GM13977 (cell line): ENCODE results near the gene PUDP.
"Not testable (repeated sequence)": the region's sequence is repeated elsewhere in the genome, so short reads cannot be mapped to it uniquely, and the experiment has no call there.

ENCODE experiments used
- DNase-seq: peaks from one replicate; pipeline ENCODE4 v3.0.0; 2012; ENCODE audit warnings: low spot score
- in situ Hi-C: fragments of 300-500 bp; cut with MboI; formaldehyde crosslinking; loops from one replicate; pipeline ENCODE4 v1.12.0; 2022; ENCODE audit warnings: low sequenced_read_pairs, low pct_unique_long_range_greater_than_20kb, mixed read lengths, inconsistent platforms; ENCODE audit not compliant: unreplicated experiment
- TF ChIP-seq, protein P1 (sequence below): IDR thresholded peaks from 2 replicates; pipeline ENCODE4 v1.5.1; 2012; ENCODE audit warnings: mild to moderate bottlenecking, control low read depth; ENCODE audit not compliant: insufficient read depth; ENCODE audit errors: extremely low read depth, missing control alignments

PUDP gene

GRCh38 chrX:7045238-7045955 is 102.6 kb downstream of the PUDP start:
- TF ChIP-seq, protein P1, sequence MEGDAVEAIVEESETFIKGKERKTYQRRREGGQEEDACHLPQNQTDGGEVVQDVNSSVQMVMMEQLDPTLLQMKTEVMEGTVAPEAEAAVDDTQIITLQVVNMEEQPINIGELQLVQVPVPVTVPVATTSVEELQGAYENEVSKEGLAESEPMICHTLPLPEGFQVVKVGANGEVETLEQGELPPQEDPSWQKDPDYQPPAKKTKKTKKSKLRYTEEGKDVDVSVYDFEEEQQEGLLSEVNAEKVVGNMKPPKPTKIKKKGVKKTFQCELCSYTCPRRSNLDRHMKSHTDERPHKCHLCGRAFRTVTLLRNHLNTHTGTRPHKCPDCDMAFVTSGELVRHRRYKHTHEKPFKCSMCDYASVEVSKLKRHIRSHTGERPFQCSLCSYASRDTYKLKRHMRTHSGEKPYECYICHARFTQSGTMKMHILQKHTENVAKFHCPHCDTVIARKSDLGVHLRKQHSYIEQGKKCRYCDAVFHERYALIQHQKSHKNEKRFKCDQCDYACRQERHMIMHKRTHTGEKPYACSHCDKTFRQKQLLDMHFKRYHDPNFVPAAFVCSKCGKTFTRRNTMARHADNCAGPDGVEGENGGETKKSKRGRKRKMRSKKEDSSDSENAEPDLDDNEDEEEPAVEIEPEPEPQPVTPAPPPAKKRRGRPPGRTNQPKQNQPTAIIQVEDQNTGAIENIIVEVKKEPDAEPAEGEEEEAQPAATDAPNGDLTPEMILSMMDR: no peak
- in situ Hi-C loops: no loop called here
- DNase-seq: no peak

GRCh38 chrX:7043796-7044433 is 104.0 kb downstream of the PUDP start:
- DNase-seq: not testable (repeated sequence)

GRCh38 chrX:7028246-7028645 is 119.7 kb downstream of the PUDP start:
- in situ Hi-C loops: no loop called here
- TF ChIP-seq, protein P1: no peak
- no peak for DNase-seq

More at GRCh38 chrX:7043796-7044433, 104.0 kb downstream of the PUDP start:
- in situ Hi-C loops: not testable (repeated sequence)

GRCh38 chrX:7027071-7027470 is 120.9 kb downstream of the PUDP start:
- in situ Hi-C loops: no loop called here
- TF ChIP-seq, protein P1: no peak
- DNase-seq: no peak

DNA sequence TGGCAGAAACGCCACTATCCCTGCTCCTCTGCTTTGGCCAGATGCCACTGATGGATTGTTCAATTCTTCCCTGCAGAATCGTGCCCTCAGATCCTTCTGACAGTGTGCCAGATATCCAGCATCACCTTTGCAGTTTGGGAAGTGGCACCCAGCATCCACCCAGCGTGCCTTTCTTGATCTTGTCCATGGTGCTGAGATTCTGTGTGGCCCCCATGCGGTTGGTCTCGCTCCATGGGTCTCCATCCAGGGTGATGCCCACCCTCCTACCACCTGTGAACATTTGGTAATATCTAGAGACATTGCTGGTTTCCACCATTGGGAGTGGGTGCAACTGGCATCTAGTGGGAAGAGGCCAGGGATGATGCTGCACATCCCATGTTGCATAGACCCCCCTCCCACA is 121.6 kb downstream of the PUDP start:
- in situ Hi-C loops, DNase-seq: not testable (repeated sequence)

DNA sequence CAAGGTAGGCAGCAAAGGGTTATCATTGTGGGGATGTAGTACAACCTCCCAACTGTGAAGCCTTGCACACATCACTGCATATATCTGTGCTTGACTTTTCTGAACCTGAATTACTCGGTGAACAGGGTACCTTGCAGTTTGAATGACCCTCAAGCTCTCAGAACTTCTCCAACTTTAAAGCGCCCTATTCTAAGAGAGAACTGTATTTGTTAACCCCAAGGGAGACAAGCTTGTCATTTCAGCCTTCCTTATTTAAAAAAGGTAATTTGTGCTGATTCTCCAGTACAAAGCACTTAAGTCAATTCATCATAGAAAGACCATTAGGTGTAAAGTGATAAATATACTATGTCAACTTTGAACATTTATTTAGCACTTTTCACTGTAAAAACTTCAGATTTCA is 122.5 kb downstream of the PUDP start:
- in situ Hi-C loops: no loop called here
- no peak for DNase-seq
- TF ChIP-seq, protein P1: no peak

- TF ChIP-seq, protein P1: no peak
- in situ Hi-C loops: no loop called here
- no peak for DNase-seq
These were observed 123.1 kb downstream of the PUDP start for GRCh38 chrX:7024850-7025249.

GRCh38 chrX:7022996-7023395 is 125.0 kb downstream of the PUDP start:
- DNase-seq, in situ Hi-C loops: not testable (repeated sequence)
